GM12875 (cell line): ENCODE data around the gene KCNC3.

Experiments
- H3K4me3 ChIP-seq: one replicate; pipeline ENCODE4 v1.5.1; 2011; ENCODE audit warnings: low read depth, low read length, control low read depth
- CTCF ChIP-seq: IDR thresholded peaks from 2 replicates; pipeline ENCODE4 v1.5.1; 2011; ENCODE audit warnings: low read depth, mild to moderate bottlenecking, control low read depth, inconsistent platforms, low read length, moderate library complexity, borderline replicate concordance; ENCODE audit not compliant: insufficient read depth

KCNC3 gene

DNA sequence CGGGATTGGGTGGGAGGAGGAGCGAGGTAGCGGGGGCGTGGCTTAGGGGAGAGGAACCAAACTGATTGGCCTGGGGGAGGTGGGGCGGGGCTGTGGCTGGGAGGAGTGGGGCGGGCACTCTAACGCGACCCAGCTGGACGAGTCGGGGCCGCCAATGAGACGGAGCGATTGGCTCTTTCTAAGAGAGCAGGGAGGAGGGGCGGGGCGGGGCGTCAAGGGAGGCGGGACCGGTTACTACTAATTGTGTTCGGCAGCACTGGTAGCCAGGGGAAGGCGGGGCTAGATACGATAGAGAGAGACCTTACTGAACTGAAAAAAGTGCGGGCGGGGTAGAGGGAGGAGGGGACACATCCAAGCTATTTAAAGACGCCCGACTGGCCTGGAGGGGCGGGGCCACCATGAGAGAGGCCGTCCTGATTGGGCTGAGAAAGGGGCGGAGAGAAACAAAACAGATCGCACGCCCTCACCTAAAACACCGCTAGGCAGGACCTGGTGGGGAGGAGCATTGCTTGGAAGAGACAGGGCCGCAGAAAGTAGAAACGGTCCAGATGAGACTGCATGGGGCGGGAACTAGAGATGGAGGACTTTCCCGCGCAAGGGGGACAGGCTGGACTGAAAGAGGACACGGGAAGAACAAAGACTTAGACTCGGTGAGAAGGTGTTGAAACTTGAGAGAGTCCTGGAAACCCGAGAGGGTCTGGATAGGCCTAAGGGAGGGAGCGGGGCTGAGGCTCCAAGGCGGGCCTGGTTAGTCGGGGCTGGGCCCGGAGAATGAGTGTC, at the start of gene KCNC3:
Gene KCNC3, minus strand, starts transcription at position 232 of the 780 bp plus-strand sequence. CDS start 295 bp downstream, outside the sequence.
- peak within 1 kb of the TSS; percentile 57 for H3K4me3 ChIP-seq
- no peak for TF ChIP-seq CTCF

DNA sequence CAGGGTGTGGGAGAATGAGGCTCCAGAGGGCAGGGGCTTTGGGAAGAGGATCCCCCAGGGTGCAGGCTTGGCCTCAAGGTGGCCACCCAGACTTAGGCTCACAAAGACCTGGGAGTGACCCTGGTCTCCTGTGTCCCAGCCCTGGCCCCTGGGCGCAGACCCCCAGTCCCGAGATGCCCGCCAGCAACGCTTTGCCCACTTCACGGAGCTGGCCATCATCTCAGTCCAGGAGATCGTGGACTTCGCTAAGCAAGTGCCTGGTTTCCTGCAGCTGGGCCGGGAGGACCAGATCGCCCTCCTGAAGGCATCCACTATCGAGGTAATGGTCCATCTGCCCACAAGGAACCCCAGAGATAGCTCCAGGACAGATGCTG, 49.7 kb upstream of the KCNC3 start:
- H3K4me3 ChIP-seq: no peak overlapping the region
- TF ChIP-seq CTCF: no peak

- no peak for TF ChIP-seq CTCF
- no peak overlapping the region for H3K4me3 ChIP-seq
Measured at GRCh38 chr19:50378169-50378862, 49.1 kb upstream of the KCNC3 start.

- no peak overlapping the region for H3K4me3 ChIP-seq
- TF ChIP-seq CTCF: no peak
Measured at GRCh38 chr19:50377517-50377916, 48.3 kb upstream of the KCNC3 start.

- TF ChIP-seq CTCF: no peak
- peak overlapping the region; percentile 16 for H3K4me3 ChIP-seq
Measured at GRCh38 chr19:50377051-50377461, 47.9 kb upstream of the KCNC3 start.

- TF ChIP-seq CTCF: no peak
Measured at GRCh38 chr19:50376166-50377050, 47.2 kb upstream of the KCNC3 start, which contains the start of gene NR1H2. TSS of gene NR1H2 (plus strand) at chr19:50376457. CDS start at chr19:50377606, 1,149 bp downstream.

More at GRCh38 chr19:50376166-50377050, 47.2 kb upstream of the KCNC3 start, which contains the start of gene NR1H2:
- H3K4me3 ChIP-seq: peak within 1 kb of the TSS; percentile 99
